ENCODE results near the gene URB1. TPM values are rescaled to one million over a fixed set of nuclear protein-coding genes. Genes with fewer than 3 reads are reported as not detected.
"Not testable (repeated sequence)": the region's sequence is repeated elsewhere in the genome, so short reads cannot be mapped to it uniquely, and the experiment has no call there.

Gene URB1
- polyA plus RNA-seq, 10 donors = 10.7 to 15.5 (median 13.2) TPM

DNA sequence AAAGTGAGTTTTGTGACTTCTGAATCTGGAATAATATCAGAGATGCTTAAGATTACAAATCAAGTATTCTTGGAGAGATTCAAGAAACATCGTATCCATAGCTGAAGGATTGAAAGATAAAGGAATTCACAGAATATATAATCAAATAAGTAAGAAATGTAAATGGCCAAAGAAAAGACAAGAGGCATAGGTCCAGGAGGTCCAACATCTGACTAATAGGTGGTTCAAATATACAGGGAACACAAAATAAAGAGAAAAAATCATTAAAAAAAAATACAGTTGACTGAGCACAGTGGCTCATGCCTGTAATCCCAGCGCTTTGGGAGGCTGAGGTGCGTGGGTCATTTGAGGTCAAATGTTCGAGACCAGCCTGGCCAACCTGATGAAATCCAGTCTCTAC lies 107.3 kb downstream of the URB1 start:
- DNase-seq = no peak

DNA sequence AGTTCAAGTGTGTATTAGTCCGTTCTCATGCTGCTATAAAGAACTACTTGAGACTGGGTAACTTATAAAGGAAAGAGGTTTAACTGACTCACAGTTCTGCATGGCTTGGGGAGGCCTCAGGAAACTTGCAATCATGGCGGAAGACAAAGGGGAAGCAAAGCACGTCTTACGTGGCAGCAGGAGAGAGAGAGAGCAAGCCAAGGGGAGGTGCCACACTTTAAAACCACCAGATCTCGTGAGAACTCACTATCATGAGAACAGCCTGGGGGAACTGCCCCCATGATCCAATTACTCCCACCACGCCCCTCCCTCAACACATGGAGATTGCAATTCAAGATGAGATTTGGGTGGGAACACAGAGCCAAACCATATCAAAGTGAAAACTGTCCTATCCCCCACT lies 109.8 kb downstream of the URB1 start:
- DNase-seq = no peak

DNA sequence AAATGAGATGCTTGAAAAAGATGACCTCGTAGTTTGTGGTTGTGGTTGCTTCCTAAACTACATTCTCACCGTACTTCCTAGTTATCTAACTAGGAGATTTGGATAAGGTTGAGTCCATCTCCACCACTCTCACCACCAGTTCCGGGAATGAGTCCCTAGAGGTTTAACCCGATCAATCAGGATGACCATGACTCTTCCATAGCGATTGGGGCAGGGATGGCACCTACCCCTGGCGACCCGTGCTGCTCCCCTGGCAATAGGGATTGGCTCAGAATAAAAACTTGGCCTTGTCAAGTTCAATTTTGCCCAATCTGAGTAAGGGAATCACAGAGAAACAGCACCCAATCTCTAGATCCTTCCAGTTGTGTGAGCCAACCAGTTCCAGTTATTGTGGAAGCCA lies 111.3 kb downstream of the URB1 start:
- DNase-seq = no peak

DNA sequence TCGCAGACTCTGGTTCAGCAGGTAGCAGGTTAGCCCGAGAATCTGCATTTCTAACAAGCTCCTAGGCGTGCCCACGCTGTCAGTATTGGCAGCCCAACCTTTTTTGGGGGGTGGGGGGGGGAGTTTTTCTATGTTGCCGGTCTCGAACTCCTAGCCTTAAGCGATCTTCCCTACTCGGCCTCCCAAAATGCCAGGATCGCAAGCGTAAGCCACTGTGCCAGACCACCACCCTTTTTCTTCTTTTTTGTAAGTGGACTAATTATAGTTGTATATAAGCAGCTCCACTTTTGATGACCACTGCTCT lies 113.5 kb downstream of the URB1 start:
- DNase-seq = no peak

DNA sequence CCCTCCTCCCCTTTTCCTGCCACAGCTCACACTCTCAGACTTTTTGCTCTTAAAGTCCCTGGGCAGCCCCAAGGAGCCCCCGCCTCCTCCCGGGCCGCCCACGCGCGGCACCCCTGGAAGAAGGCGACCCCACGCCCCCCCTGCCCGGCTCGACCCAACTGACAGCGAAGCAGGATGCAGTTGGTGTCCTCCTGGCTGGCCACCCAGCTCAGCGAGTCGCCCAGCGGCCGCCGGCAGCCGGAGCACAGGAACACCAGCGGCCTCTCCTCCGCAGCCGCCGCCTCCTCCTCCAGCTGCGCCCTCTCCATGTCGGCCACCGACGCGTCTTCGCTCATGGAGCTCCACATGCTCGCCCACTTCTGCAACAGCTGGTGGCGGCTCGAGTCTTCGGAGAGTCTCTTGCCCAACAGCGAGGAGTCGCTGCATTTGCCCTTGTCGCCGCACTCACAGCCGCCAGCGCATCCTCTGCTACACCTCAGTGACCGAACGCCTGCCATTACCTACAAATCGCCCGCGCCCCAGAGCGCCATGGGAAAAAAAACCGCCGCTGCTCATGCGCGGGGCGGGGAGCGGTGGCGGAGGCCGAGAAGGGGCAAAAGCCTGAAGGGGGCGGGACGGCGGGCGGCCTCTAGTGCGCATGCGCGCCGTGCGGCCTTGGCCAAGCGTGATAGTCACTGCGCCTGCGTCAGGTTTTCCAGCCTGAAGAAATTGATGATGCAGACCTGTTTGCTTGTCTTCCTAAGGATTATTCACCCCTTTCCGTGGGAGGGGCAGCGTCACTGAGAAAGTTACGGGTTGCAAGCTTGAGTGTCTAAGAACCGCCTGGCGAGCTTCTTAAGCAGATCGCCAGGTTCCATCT lies 114.1 kb downstream of the URB1 start, which contains the start of gene MIS18A:
Gene MIS18A (minus strand): TSS at position 532 of the 859 bp plus-strand sequence. CDS start 35 bp downstream, at position 497.
- DNase-seq = peak; percentile 95 to 98 (median 97)

DNA sequence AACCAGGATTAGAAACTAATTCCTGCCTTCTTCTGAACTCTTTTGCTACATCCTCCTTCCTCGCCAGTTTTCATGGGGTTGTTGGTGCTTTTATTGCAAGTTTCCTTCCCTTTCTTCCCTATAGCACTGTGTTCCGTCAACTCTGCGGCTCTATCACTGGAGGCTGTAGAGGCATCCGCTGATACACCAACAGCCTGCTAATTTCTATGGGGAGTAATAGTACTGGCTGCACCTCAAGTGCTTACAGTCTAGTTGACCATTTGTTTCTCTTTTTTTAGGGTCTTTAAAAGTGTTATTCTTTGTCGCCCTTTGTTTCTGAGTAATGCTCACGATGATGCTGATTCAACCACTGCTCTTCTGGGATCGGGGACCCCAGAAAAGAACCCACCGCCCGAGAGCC lies 114.7 kb downstream of the URB1 start:
- peak in 1 of 3 donors; percentile 27 for DNase-seq

DNA sequence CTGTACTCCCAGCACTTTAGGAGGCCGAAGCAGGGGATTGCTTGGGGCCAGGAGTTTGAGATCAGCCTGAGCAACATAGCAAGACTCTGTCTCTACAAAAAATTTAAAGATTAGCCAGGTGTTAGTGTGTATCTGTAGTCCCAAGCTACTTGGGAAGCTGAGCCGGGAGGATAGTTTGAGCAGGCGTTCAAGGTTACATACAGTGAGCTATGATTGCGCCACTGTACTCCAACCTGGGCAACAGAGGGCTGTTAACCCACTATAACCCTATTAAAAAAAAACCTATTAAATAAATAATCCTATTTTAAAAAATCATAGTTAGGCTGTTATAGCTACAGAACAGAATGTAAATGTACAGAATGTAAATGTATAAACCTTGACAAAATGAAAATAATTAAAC lies 116.1 kb downstream of the URB1 start:
- no peak for DNase-seq

DNA sequence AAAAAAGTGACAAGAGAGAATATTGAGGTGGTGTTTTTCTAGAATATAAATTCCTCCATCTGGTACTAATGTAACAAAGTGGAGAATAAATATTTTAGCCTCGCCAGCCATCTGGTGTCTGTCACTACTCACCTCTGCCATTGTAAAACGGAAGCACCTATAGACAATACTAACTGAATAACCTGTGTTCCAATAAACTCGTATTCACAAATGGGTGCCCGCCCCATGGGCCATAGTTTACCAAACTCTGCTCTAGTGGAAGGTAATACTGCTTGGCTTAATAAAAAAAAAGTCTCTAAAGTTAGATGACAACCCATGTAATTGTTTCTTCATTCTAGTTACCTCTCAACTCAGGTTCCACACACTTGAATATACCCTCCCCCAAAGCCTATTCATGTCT lies 122.1 kb downstream of the URB1 start:
- DNase-seq = no peak

DNA sequence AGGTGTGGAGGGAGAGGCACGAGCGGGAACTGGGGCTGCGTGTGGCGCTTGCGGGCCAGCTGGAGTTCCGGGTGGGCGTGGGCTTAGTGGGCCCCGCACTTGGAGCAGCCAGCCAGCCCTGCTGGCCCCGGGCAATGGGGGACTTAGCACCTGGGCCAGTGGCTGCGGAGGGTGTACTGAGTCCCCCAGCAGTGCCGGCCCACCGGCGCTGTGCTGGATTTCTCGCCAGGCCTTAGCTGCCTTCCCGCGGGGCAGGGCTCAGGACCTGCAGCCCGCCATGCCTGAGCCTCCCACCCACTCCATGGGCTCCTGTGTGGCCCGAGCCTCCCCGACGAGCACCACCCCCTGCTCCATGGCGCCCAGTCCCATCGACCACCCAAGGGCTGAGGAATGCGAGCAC lies 127.5 kb downstream of the URB1 start:
- DNase-seq = not testable (repeated sequence)

DNA sequence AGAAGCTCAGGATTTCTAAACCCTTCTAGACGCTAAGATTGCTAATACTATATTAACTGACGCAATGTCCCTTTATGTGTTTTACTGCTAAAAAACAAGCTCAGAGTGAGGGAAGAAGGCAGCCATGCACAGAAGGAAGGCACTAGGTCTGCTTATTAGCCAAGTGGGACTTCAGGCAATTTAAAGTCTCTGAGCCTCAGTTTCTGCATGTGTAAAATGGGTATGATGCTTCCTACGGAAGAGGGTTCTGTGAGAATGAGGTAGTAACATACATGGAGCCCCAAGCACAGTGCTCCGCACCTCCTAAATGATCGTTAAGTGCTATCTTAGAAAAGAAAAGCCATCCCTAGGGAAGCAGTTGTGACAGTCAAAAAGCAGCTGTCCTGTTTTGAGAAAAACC lies 130.9 kb downstream of the URB1 start:
- no peak for DNase-seq

Other genes starting within 250 kb of the URB1 start
- gene MIS18A, start 114.0 kb downstream of the URB1 start, polyA plus RNA-seq (ENCODE audit: insufficient read length in 10 of 10) = 10 to 100 TPM in 7 of 10 donors, 1 to 10 TPM in 3; 8.4 to 18.2 (median 10.6) TPM
- gene MRAP, start 94.2 kb downstream of the URB1 start, polyA plus RNA-seq (ENCODE audit: insufficient read length in 10 of 10) = 1 to 10 TPM in 1 of 10 donors, under 1 TPM in 2, not detected in 7; 0.36 to 1.2 (median 0.82) TPM
- 1 to 10 TPM; 1.8 to 3.4 (median 2.9) TPM for gene EVA1C, start 19.7 kb upstream of the URB1 start, polyA plus RNA-seq (ENCODE audit: insufficient read length in 10 of 10)
- 1 to 10 TPM in 6 of 10 donors, under 1 TPM in 4; 0.18 to 2.0 (median 1.1) TPM for gene TCP10L, start 192.5 kb upstream of the URB1 start, polyA plus RNA-seq (ENCODE audit: insufficient read length in 10 of 10)
- gene CFAP298, start 219.4 kb upstream of the URB1 start, polyA plus RNA-seq (ENCODE audit: insufficient read length in 10 of 10) = 10 to 100 TPM; 22.0 to 34.5 (median 28.6) TPM